SK-N-SH (cell line): ENCODE data around the gene PPP1R13L. TPM values are rescaled to one million over a fixed set of nuclear protein-coding genes. Genes with fewer than 3 reads are reported as not detected.

Experiments used
- CTCF ChIA-PET: fragments of 300-600, 350-600 bp; formaldehyde crosslinking; extraction: SDS; loops from one replicate; lab custom pipeline; 2021; lab: Yijun Ruan, JAX
- POLR2A ChIA-PET: fragments of 350-600 bp; sonication (Branson Sonifier 250); formaldehyde crosslinking; extraction: SDS; loops from one replicate; lab custom pipeline; 2020; ENCODE audit warnings: antibody characterized with exemption, inconsistent platforms; lab: Yijun Ruan, JAX
- DNase-seq: peaks from one replicate; pipeline ENCODE4 v3.0.0; 2012
- H2AFZ ChIP-seq: fragments of 200-600 bp; sonication (generic); 2 replicates; pipeline ENCODE4 v1.8.1; 2016; ENCODE audit warnings: antibody characterized with exemption, mild to moderate bottlenecking, low read depth
- H3F3A ChIP-seq: fragments of 200-600 bp; sonication (generic); replicated peaks from 2 replicates; pipeline ENCODE3; 2016; ENCODE audit warnings: antibody characterized with exemption, mild to moderate bottlenecking; ENCODE audit not compliant: insufficient read depth
- H3K27ac ChIP-seq, 2 experiments: fragments of 200-500 bp in 1 of 2; fragments of 200-600 bp in 1 of 2; sonication (Bioruptor generic) in 1 of 2; sonication (generic), shearing (Covaris generic) in 1 of 2; 2 replicates each; pipeline versions ENCODE4 v1.5.1 to v1.6.1; 2014 to 2016; ENCODE audit warnings: low read depth in 2 of 2, inconsistent platforms in 1 of 2, low read length in 1 of 2, mild to moderate bottlenecking in 1 of 2, mixed read lengths in 1 of 2
- H3K27me3 ChIP-seq: fragments of 200-600 bp; sonication (generic), shearing (Covaris generic); 2 replicates; pipeline ENCODE4 v1.6.1; 2016; ENCODE audit warnings: mixed run types; ENCODE audit not compliant: insufficient read depth
- H3K36me3 ChIP-seq, 2 experiments: fragments of 200-500 bp in 1 of 2; fragments of 200-600 bp in 1 of 2; sonication (Bioruptor generic) in 1 of 2; sonication (generic) in 1 of 2; replicated peaks in 1 of 2; 2 replicates each; pipeline versions ENCODE3 to v1.5.1; 2014 to 2016; ENCODE audit warnings: low read length in 1 of 2, mild to moderate bottlenecking in 1 of 2; ENCODE audit not compliant: insufficient read depth in 2 of 2, control insufficient read depth in 1 of 2
- H3K4me1 ChIP-seq, 2 experiments: fragments of 200-500 bp in 1 of 2; fragments of 200-600 bp in 1 of 2; sonication (Bioruptor generic) in 1 of 2; sonication (generic), shearing (Covaris generic) in 1 of 2; 2 replicates each; pipeline versions ENCODE4 v1.5.1 to v1.6.1; 2014 to 2016; ENCODE audit warnings: low read depth in 1 of 2, low read length in 1 of 2, mixed run types in 1 of 2; ENCODE audit not compliant: insufficient read depth in 2 of 2, control insufficient read depth in 1 of 2
- H3K4me2 ChIP-seq: fragments of 200-600 bp; sonication (generic), shearing (Covaris generic); 2 replicates; pipeline ENCODE4 v1.6.1; 2017; ENCODE audit warnings: mixed run types
- H3K4me3 ChIP-seq, 2 experiments: fragments of 200-500 bp in 1 of 2; fragments of 200-600 bp in 1 of 2; sonication (Bioruptor generic) in 1 of 2; sonication (generic), shearing (Covaris generic) in 1 of 2; 2 replicates each; pipeline versions ENCODE4 v1.5.1 to v1.8.1; 2014 to 2016; ENCODE audit warnings: low read depth in 2 of 2, inconsistent platforms in 1 of 2, low read length in 1 of 2, mild to moderate bottlenecking in 1 of 2, mixed read lengths in 1 of 2, moderate library complexity in 1 of 2
- H3K79me2 ChIP-seq: fragments of 200-600 bp; sonication (generic); 2 replicates; pipeline ENCODE4 v1.8.1; 2017; ENCODE audit warnings: mild to moderate bottlenecking; ENCODE audit not compliant: insufficient read depth
- H3K9ac ChIP-seq: fragments of 200-600 bp; sonication (generic); 2 replicates; pipeline ENCODE4 v1.6.1; 2017; ENCODE audit warnings: mixed run types
- H3K9me2 ChIP-seq: fragments of 200-600 bp; sonication (generic); 2 replicates; pipeline ENCODE4 v1.6.1; 2017; ENCODE audit warnings: mixed run types
- H3K9me3 ChIP-seq: fragments of 200-600 bp; sonication (generic); 2 replicates; pipeline ENCODE4 v1.6.1; 2017; ENCODE audit warnings: mixed run types, mild to moderate bottlenecking, moderate library complexity
- H4K20me1 ChIP-seq: fragments of 200-600 bp; sonication (generic); 2 replicates; pipeline ENCODE4 v1.6.1; 2017; ENCODE audit warnings: mild to moderate bottlenecking, mixed run types; ENCODE audit not compliant: insufficient read depth
- EP300 ChIP-seq, 2 experiments: IDR thresholded peaks; 2 replicates each; pipeline versions ENCODE4 v1.4.0 to v1.6.1; 2012; ENCODE audit warnings: borderline replicate concordance in 1 of 2, low read depth in 1 of 2, low read length in 1 of 2
- FOSL2 ChIP-seq: IDR thresholded peaks from 2 replicates; pipeline ENCODE4 v1.4.0; 2012; ENCODE audit warnings: low read depth, mild to moderate bottlenecking, moderate library complexity, borderline replicate concordance
- FOXJ3 ChIP-seq: sonication (generic); formaldehyde crosslinking; IDR thresholded peaks from 2 replicates; pipeline ENCODE4 v1.5.1; 2020; ENCODE audit warnings: mild to moderate bottlenecking, missing genetic modification reagents
- PBX3 ChIP-seq: IDR thresholded peaks from 2 replicates; pipeline ENCODE4; 2012
- RAD21 ChIP-seq: IDR thresholded peaks from 2 replicates; pipeline ENCODE4 v1.6.1; 2012; ENCODE audit warnings: mild to moderate bottlenecking, low read length
- RCOR1 ChIP-seq: fragments of 150-350 bp; IDR thresholded peaks from 2 replicates; pipeline ENCODE4 v1.6.1; 2017; ENCODE audit warnings: antibody characterized with exemption, low read length
- RXRA ChIP-seq: IDR thresholded peaks from 2 replicates; pipeline ENCODE4 v1.4.0; 2012; ENCODE audit warnings: low read depth, mild to moderate bottlenecking, borderline replicate concordance
- USF2 ChIP-seq: fragments of 150-350 bp; IDR thresholded peaks from 2 replicates; pipeline ENCODE4 v1.6.1; 2017; ENCODE audit warnings: antibody characterized with exemption, low read length, low read depth, borderline replicate concordance
- YY1 ChIP-seq: IDR thresholded peaks from 2 replicates; pipeline ENCODE4 v1.4.0; 2012; ENCODE audit warnings: low read depth, mild to moderate bottlenecking
- WGBS: methylation state at CpG from one replicate; pipeline ENCODE4 v1.1.6; 2017; ENCODE audit warnings: low lambda C conversion rate; 5-methylcytosine and 5-hydroxymethylcytosine counted together
- polyA plus RNA-seq, 3 experiments: library from polyadenylated mRNA; depleted of rRNA; stranded (reverse); fragments of >200 nt; gene quantifications; 2 replicates each; pipeline ENCODE4 v1.2.3, GENCODE V29; 2012

PPP1R13L gene
- polyA plus RNA-seq, 1 of the 3 experiments (the other 2 are of a cell fraction) = 18.0 TPM

GRCh38 chr19:45370410-45371204, 34.3 kb downstream of the PPP1R13L start, which contains the start of gene ERCC2 (continued):
- TF ChIP-seq PBX3 = peak; percentile 100
- peak; percentile 75; the same call in 1 of the 2 replicates for TF ChIP-seq YY1
- TF ChIP-seq RAD21 = no peak

GRCh38 chr19:45368737-45369340, 36.0 kb downstream of the PPP1R13L start:
- Histone ChIP-seq H3K36me3 (peaks cover 4 to 17% of the 10 kb centered on the region in 2 experiments), H3K4me3 (peak overlapping the region in 1 of 2 experiments; percentile 90; a peak in 3 of 4 replicates), H3K9me2 (no peaks in the 10 kb centered on the region), H3K4me2 (peak overlapping the region; percentile 96), H4K20me1 (no peaks in the 10 kb centered on the region), H3K9ac (no peak overlapping the region), H2AFZ (no peak overlapping the region), H3K4me1 (peaks cover 4 to 7% of the 10 kb centered on the region in 2 experiments; a peak in 1 of 4 replicates), H3K27ac (no peak overlapping the region), H3K9me3 (no peaks in the 10 kb centered on the region), H3K79me2 (peaks cover 46% of the 10 kb centered on the region), H3F3A (peaks cover 10% of the 10 kb centered on the region), H3K27me3 (no peaks in the 10 kb centered on the region)
- TF ChIP-seq RCOR1 = no peak
- TF ChIP-seq FOXJ3 (CRISPR knock-in tag) = no peak
- no peak for TF ChIP-seq USF2
- TF ChIP-seq EP300 (IDR thresholded peaks at IDR 0.05; ENCODE audit: borderline replicate concordance in 1 of 2, low read depth in 1 of 2, low read length in 1 of 2) = no peak
- no peak for TF ChIP-seq FOSL2
- ChIA-PET POLR2A (no interaction called here), CTCF (interaction anchor here (1.3 to 1.5 kb wide), 2 partner anchors 9 to 36 kb away, joined by 3 to 4 read pairs; partner anchors contain the start of gene PPP1R13L)
- 100% methylated on average over 8 of the region's 11 CpGs for WGBS
- DNase-seq = no peak

- Histone ChIP-seq H4K20me1 (no peaks in the 10 kb centered on the region), H3K36me3 (peaks cover 8 to 17% of the 10 kb centered on the region in 2 experiments), H3K79me2 (peaks cover 46% of the 10 kb centered on the region), H3K4me1 (peaks cover 4 to 7% of the 10 kb centered on the region in 2 experiments; a peak in 1 of 4 replicates), H2AFZ (no peak overlapping the region), H3K4me2 (peak overlapping the region; percentile 96), H3F3A (peaks cover 10% of the 10 kb centered on the region), H3K4me3 (no peak overlapping the region; a peak in 1 of 4 replicates), H3K9ac (no peak overlapping the region), H3K9me3 (no peaks in the 10 kb centered on the region), H3K9me2 (no peaks in the 10 kb centered on the region), H3K27me3 (no peaks in the 10 kb centered on the region), H3K27ac (no peak overlapping the region)
- POLR2A ChIA-PET = no interaction called here
- CTCF ChIA-PET = interaction anchor here (1.3 to 1.6 kb wide), 2 partner anchors 10 to 29 kb away, joined by 3 to 6 read pairs; no protein-coding TSS in a partner anchor
- DNase-seq = no peak
- 98% methylated on average over 3 of the region's 4 CpGs for WGBS
- no peak for TF ChIP-seq RXRA
Measured at GRCh38 chr19:45368127-45368526, 36.7 kb downstream of the PPP1R13L start.
